Measurements from ENCODE around the gene PITRM1. TPM values are rescaled to one million over a fixed set of nuclear protein-coding genes. Genes with fewer than 3 reads are reported as not detected.

Gene PITRM1
- total RNA-seq, 1 experiment from 2014 or later = 70.4 TPM

GRCh38 chr10:3136763-3137611, 35.6 kb downstream of the PITRM1 start:
- intact Hi-C loops (cut with micrococcal nuclease; ENCODE audit: unreplicated experiment) = no loop called here
- Mint-ChIP-seq H3K4me3 (ENCODE audit: low read depth, unreplicated experiment) (no peak overlapping the region), H3K27me3 (ENCODE audit: unreplicated experiment) (no peaks in the 10 kb centered on the region), H3K9me3 (ENCODE audit: low read depth, unreplicated experiment) (no peaks in the 10 kb centered on the region), H3K36me3 (ENCODE audit: insufficient read depth, unreplicated experiment) (peaks cover 80% of the 10 kb centered on the region), H3K4me1 (ENCODE audit: low read depth, unreplicated experiment) (no peaks in the 10 kb centered on the region), H3K27ac (ENCODE audit: unreplicated experiment) (no peak overlapping the region)
- no peak for DNase-seq
- BruUV-seq (replicated peaks) = no TSS peak
- CTCF ChIA-PET = no interaction called here
- TF ChIP-seq, protein P1, sequence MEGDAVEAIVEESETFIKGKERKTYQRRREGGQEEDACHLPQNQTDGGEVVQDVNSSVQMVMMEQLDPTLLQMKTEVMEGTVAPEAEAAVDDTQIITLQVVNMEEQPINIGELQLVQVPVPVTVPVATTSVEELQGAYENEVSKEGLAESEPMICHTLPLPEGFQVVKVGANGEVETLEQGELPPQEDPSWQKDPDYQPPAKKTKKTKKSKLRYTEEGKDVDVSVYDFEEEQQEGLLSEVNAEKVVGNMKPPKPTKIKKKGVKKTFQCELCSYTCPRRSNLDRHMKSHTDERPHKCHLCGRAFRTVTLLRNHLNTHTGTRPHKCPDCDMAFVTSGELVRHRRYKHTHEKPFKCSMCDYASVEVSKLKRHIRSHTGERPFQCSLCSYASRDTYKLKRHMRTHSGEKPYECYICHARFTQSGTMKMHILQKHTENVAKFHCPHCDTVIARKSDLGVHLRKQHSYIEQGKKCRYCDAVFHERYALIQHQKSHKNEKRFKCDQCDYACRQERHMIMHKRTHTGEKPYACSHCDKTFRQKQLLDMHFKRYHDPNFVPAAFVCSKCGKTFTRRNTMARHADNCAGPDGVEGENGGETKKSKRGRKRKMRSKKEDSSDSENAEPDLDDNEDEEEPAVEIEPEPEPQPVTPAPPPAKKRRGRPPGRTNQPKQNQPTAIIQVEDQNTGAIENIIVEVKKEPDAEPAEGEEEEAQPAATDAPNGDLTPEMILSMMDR (IDR thresholded peaks at IDR 0.05; ENCODE audit: unreplicated experiment) = no peak

GRCh38 chr10:3136336-3136735, 36.2 kb downstream of the PITRM1 start:
- no TSS peak for BruUV-seq (replicated peaks)
- TF ChIP-seq, protein P1 (IDR thresholded peaks at IDR 0.05; ENCODE audit: unreplicated experiment) = no peak
- H3K9me3 Mint-ChIP-seq (ENCODE audit: low read depth, unreplicated experiment) = no peaks in the 10 kb centered on the region
- H3K4me1 Mint-ChIP-seq (ENCODE audit: low read depth, unreplicated experiment) = no peaks in the 10 kb centered on the region
- CTCF ChIA-PET = no interaction called here
- no peaks in the 10 kb centered on the region for H3K27me3 Mint-ChIP-seq (ENCODE audit: unreplicated experiment)
- H3K36me3 Mint-ChIP-seq (ENCODE audit: insufficient read depth, unreplicated experiment) = peaks cover 80% of the 10 kb centered on the region
- no peak overlapping the region for H3K4me3 Mint-ChIP-seq (ENCODE audit: low read depth, unreplicated experiment)
- DNase-seq = no peak
- no peak overlapping the region for H3K27ac Mint-ChIP-seq (ENCODE audit: unreplicated experiment)
- intact Hi-C loops (cut with micrococcal nuclease; ENCODE audit: unreplicated experiment) = no loop called here

DNA sequence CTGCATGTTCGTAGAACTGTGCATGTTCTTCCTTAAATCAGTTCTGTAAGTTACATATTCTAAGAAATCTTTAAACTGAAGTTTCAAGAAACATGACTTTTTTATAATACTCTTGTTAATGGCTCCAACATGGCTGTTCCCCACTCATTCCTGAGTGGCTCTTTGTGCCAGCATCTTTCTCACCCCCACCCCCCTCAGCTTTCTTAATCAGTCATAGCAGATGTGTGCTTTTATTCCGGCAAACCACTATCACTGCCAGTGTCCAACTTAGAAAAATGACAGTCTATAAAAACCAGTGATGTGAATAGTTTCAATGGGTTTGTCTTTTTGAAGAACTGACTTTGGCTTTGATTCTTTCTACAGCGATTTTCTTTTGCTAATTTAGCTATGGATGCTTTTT, 37.6 kb downstream of the PITRM1 start:
- Mint-ChIP-seq H3K27me3 (ENCODE audit: unreplicated experiment) (no peaks in the 10 kb centered on the region), H3K27ac (ENCODE audit: unreplicated experiment) (no peak overlapping the region), H3K4me3 (ENCODE audit: low read depth, unreplicated experiment) (no peak overlapping the region), H3K9me3 (ENCODE audit: low read depth, unreplicated experiment) (no peaks in the 10 kb centered on the region), H3K4me1 (ENCODE audit: low read depth, unreplicated experiment) (no peaks in the 10 kb centered on the region), H3K36me3 (ENCODE audit: insufficient read depth, unreplicated experiment) (peaks cover 86% of the 10 kb centered on the region)
- CTCF ChIA-PET = no interaction called here
- TF ChIP-seq, protein P1 (IDR thresholded peaks at IDR 0.05; ENCODE audit: unreplicated experiment) = no peak
- intact Hi-C loops (cut with micrococcal nuclease; ENCODE audit: unreplicated experiment) = no loop called here
- DNase-seq = no peak
- no TSS peak for BruUV-seq (replicated peaks)

DNA sequence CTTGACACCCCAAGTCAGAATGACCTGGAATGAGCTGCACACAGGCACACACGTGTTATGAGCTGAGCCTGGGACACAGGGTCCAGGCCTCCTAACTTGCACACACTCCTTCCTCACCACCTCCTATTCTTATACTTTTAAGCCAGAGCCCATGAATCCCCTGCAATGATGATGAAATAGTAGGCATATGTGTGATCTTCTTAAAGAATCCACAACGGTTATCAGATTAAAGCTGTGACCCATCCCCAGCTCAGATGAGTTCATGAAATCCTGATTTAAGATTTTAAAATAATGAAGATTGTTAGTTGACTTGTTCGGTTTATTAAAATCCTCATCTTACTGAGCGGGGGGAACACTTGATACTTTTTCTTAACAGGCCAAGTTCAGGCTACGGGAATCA, 38.6 kb downstream of the PITRM1 start:
- TF ChIP-seq, protein P1 (IDR thresholded peaks at IDR 0.05; ENCODE audit: unreplicated experiment) = no peak
- BruUV-seq (replicated peaks) = no TSS peak
- Mint-ChIP-seq H3K36me3 (ENCODE audit: insufficient read depth, unreplicated experiment) (peaks cover 90% of the 10 kb centered on the region), H3K9me3 (ENCODE audit: low read depth, unreplicated experiment) (no peaks in the 10 kb centered on the region), H3K27me3 (ENCODE audit: unreplicated experiment) (no peaks in the 10 kb centered on the region), H3K4me1 (ENCODE audit: low read depth, unreplicated experiment) (no peaks in the 10 kb centered on the region), H3K4me3 (ENCODE audit: low read depth, unreplicated experiment) (no peak overlapping the region), H3K27ac (ENCODE audit: unreplicated experiment) (no peak overlapping the region)
- DNase-seq = no peak
- intact Hi-C loops (cut with micrococcal nuclease; ENCODE audit: unreplicated experiment) = no loop called here
- CTCF ChIA-PET = no interaction called here

Data from Calu3 (cell line).